Chondrocyte (in vitro differentiated cells): ENCODE data around the gene THEM4. TPM values are rescaled to one million over a fixed set of nuclear protein-coding genes. Genes with fewer than 3 reads are reported as not detected.
A peak's percentile ranks its signal among the peaks of the same experiment; 100 is the strongest.

Experiments used
- DNase-seq: peaks from one replicate; pipeline ENCODE4 v3.0.0; 2021; ENCODE audit warnings: mixed read lengths, low spot score
- H3K27ac Mint-ChIP-seq: one replicate; pipeline ENCODE4 v1.8.0; 2021; ENCODE audit warnings: mild to moderate bottlenecking, moderate library complexity, mixed read lengths; ENCODE audit not compliant: unreplicated experiment
- H3K27me3 Mint-ChIP-seq: 2 replicates; pipeline ENCODE4 v1.8.0; 2021; ENCODE audit warnings: low read depth, mixed read lengths
- H3K36me3 Mint-ChIP-seq: 2 replicates; pipeline ENCODE4 v1.8.0; 2021; ENCODE audit warnings: low read depth, mixed read lengths
- H3K4me1 Mint-ChIP-seq: 2 replicates; pipeline ENCODE4 v1.8.0; 2021; ENCODE audit warnings: low read depth, mild to moderate bottlenecking, mixed read lengths
- H3K4me3 Mint-ChIP-seq: one replicate; pipeline ENCODE4 v1.8.0; 2021; ENCODE audit warnings: mild to moderate bottlenecking, moderate library complexity, mixed read lengths; ENCODE audit not compliant: unreplicated experiment
- H3K9me3 Mint-ChIP-seq: 2 replicates; pipeline ENCODE4 v1.8.0; 2021; ENCODE audit warnings: low read depth, mixed read lengths
- total RNA-seq: library from RNA; stranded (reverse); gene quantifications from 3 replicates; pipeline ENCODE4 v1.2.1, GENCODE V29; 2021
- TF ChIP-seq, protein P1 (sequence below): fragments of 200-600 bp; sonication (generic); IDR thresholded peaks from 2 replicates; pipeline ENCODE4 v1.5.0; 2021; ENCODE audit warnings: antibody characterized with exemption, mild to moderate bottlenecking, moderate library complexity

The THEM4 gene
- total RNA-seq, 1 donor from 2014 or later: 6.9 TPM

DNA sequence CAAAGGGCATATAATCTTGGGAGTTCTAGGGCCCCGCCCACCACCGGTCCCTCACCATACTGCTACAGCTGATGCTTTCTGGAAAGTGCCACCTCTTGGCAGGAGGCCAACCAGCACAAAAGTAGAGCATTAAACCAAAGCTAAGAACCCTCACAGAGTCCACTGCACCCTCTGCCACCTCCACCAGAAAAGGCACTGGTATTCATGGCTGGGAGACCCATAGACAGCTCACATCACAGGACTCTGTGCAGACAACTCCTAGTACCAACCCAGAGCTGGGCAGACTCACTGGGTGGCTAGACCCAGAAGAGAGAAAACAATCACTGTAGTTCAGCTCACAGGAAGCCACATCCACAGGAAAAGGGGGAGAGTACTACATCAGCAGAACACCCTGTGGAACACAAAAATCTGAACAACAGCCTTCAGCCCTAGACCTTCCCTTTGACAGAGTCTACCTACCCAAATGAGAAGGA, 10.8 kb downstream of the THEM4 start:
- Mint-ChIP-seq H3K4me1 (no peaks in the 10 kb centered on the region), H3K27me3 (no peaks in the 10 kb centered on the region), H3K4me3 (no peak overlapping the region), H3K36me3 (peaks cover 13% of the 10 kb centered on the region), H3K9me3 (peaks cover 25% of the 10 kb centered on the region), H3K27ac (no peak overlapping the region)
- no peak for DNase-seq
- TF ChIP-seq, protein P1, sequence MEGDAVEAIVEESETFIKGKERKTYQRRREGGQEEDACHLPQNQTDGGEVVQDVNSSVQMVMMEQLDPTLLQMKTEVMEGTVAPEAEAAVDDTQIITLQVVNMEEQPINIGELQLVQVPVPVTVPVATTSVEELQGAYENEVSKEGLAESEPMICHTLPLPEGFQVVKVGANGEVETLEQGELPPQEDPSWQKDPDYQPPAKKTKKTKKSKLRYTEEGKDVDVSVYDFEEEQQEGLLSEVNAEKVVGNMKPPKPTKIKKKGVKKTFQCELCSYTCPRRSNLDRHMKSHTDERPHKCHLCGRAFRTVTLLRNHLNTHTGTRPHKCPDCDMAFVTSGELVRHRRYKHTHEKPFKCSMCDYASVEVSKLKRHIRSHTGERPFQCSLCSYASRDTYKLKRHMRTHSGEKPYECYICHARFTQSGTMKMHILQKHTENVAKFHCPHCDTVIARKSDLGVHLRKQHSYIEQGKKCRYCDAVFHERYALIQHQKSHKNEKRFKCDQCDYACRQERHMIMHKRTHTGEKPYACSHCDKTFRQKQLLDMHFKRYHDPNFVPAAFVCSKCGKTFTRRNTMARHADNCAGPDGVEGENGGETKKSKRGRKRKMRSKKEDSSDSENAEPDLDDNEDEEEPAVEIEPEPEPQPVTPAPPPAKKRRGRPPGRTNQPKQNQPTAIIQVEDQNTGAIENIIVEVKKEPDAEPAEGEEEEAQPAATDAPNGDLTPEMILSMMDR: no peak

DNA sequence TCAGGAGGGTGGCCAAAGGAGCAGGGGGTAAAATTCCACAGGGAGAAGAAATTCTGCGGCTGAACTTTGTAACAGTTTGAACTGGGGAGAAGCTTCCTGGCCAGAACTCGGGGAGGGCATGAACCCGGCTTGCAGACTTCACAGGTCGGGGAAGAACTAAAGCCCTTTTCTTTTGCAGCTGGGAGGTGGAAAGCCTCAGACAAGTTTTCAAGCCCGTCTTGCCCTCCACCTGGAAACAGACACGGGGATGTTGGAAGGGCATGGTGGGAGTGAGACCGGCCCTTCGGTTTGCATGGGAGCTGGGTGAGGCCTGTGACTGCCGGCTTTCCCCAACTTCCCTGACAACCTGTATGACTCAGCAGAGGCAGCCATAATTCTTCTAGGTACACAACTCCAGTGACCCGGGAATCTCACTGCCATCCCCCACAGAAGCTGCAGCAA, 11.3 kb downstream of the THEM4 start:
- no peak overlapping the region for H3K4me3 Mint-ChIP-seq
- no peaks in the 10 kb centered on the region for H3K4me1 Mint-ChIP-seq
- H3K9me3 Mint-ChIP-seq: peaks cover 25% of the 10 kb centered on the region
- DNase-seq: no peak
- no peak overlapping the region for H3K27ac Mint-ChIP-seq
- H3K27me3 Mint-ChIP-seq: no peaks in the 10 kb centered on the region
- TF ChIP-seq, protein P1: no peak
- peaks cover 17% of the 10 kb centered on the region for H3K36me3 Mint-ChIP-seq

DNA sequence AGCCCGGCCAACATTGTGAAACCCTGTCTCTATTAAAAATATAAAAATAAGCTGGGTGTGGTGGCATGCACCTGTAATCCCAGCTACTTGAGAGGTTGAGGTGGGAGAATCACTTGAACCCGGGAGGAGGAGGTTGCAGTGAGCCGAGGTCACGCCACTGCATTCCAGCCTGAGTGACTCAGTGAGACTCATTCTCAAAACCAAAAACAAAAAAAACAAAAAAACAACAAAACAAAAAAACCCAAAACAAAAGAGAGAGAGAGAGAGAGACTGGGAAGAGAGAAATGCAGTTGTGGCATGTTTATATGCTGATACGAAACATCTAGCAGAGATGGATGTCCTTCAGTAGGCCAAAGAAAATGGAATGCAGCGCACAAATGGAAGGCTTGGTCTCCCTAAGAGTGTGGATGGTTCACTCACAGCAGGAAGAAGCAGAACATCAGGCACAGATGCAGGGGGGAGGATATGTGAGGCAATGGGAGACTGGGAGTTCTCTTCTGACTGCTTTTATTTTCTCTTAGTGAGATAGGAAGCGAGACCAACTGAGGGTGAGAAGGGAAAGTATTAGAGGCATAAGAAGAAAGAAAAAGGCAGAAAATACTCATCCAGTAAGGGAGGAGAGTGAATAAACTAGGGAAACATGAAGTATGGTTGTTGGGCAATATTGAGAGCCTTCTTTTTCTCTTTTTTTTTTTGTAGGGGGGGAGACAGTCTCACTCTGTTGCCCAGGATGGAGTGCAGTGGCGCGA, 16.0 kb downstream of the THEM4 start:
- Mint-ChIP-seq H3K27me3 (no peaks in the 10 kb centered on the region), H3K4me1 (peaks cover 5% of the 10 kb centered on the region), H3K36me3 (peaks cover 14% of the 10 kb centered on the region), H3K9me3 (no peaks in the 10 kb centered on the region), H3K4me3 (no peak overlapping the region), H3K27ac (peak overlapping the region; percentile 36)
- TF ChIP-seq, protein P1: no peak
- DNase-seq: no peak

DNA sequence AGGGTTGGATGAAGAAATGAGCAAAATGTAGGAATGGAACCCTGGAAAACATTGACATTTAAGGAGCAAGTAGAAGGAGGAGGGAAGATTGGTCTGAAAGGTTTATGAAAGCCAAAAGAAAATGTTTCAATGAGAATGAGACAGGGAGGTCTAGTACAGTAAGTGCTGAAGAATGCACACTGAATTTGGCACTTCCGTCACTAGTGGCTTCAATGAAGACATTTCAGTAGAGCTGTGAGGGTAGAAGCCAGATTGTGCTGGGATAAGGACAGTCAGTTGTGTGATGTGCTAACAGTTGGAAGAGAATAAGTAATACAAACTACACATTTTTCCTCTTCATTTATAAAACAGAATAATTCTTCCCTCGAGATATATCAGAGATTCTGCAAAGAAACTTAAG, 17.1 kb downstream of the THEM4 start:
- Mint-ChIP-seq H3K36me3 (peaks cover 16% of the 10 kb centered on the region), H3K4me1 (peaks cover 5% of the 10 kb centered on the region), H3K27me3 (no peaks in the 10 kb centered on the region), H3K4me3 (no peak overlapping the region), H3K9me3 (no peaks in the 10 kb centered on the region), H3K27ac (no peak overlapping the region)
- TF ChIP-seq, protein P1: no peak
- no peak for DNase-seq

DNA sequence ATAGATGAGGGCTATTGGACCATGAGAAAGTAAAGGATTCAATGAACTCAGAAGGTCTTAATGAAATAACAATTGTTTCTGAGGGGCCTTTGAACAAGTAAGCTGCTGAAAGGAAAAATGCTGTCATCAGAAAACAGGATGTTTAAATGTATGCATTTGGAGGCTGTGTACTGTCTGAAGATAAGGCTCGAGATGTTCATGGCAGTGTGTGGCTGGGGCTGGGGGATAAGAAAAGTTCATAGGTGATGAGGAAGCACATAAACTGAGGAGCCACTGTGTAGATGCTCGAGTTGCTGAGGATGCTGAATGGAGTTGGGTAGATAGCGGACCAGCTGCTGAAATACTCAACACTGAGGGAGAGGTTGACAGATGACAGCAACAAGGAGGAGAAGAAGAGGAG, 17.8 kb downstream of the THEM4 start:
- H3K27ac Mint-ChIP-seq: no peak overlapping the region
- no peak for DNase-seq
- H3K27me3 Mint-ChIP-seq: no peaks in the 10 kb centered on the region
- H3K4me1 Mint-ChIP-seq: peaks cover 5% of the 10 kb centered on the region
- H3K36me3 Mint-ChIP-seq: peaks cover 16% of the 10 kb centered on the region
- no peaks in the 10 kb centered on the region for H3K9me3 Mint-ChIP-seq
- TF ChIP-seq, protein P1: no peak
- no peak overlapping the region for H3K4me3 Mint-ChIP-seq
